ENCODE measurements around the gene MGLL.
"Not testable (repeated sequence)": the region's sequence is repeated elsewhere in the genome, so short reads cannot be mapped to it uniquely, and the experiment has no call there.

MGLL gene

DNA sequence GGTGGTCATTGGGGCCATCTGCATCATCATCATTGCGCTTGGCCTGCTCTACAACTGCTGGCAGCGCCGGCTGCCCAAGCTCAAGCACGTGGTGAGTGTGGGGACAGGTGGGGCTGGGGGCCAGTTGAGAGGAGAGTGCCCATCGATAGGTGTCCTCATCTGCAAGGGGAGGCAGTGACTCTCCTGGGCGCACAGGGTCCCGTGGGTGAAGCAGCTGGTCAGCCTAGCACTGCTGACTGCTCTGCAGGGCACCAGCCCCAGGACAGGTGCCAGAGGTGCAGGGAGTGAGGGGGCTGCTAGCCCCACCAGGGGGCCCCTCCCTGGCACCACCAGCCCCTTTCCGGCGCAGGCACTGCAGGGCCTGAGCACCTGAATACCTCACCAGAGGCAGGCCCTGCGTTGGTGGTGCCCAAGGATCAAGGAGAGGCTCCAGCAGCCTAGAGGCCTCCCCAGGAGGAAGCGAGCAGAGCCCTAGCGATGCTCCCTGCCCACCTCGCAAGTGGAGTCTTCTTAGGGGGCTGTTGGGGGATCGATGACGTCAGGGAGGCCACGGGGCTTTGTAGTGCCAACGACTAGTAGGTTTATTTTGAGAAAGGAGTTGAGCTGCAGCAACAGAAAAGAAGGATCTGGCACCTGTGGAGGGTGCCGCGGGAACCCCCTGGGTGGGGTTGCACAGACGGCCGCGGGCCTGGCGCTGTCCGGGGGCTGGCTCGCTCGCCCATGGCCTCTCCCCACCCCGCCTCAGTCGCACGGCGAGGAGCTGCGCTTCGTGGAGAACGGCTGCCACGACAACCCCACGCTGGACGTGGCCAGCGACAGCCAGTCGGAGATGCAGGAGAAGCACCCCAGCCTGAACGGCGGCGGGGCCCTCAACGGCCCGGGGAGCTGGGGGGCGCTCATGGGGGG is 150.5 kb downstream of the MGLL start:
- no peak for DNase-seq

DNA sequence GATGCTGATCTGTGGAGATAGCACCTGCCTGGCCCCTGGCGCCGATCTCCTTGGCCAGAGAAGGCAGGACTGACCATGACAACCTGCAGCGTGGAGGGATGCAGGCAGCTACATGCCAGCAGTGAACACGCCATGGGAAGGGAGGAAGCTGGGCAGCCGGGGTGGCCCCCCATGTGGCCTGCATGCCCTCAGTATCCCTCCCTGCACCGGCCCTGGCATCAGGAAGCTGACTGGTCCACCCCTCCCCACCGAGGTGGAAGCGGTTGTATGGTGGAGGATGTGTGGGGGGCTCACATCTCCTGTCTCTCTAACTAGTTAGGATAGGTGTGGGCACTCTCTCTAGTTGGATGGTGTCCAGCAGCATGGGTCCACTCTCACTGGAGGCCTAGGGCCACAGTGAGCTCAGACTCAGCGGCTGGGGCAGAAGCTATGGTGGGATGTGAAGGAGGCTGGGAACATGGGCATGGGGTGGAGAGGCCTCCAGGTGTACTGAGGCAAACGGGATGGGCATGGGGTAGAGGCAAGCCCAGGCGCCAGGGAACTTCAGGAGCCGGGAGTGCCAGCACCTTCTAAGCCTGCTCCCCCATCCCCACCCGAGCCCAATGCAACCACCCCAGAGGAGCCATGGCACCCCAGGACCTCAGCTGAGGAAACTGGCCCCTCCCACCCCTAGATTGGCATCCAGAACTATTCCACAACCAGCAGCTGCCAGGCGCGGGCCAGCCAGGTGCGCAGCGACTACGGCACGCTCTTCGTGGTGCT is 151.4 kb downstream of the MGLL start:
- no peak for DNase-seq

DNA sequence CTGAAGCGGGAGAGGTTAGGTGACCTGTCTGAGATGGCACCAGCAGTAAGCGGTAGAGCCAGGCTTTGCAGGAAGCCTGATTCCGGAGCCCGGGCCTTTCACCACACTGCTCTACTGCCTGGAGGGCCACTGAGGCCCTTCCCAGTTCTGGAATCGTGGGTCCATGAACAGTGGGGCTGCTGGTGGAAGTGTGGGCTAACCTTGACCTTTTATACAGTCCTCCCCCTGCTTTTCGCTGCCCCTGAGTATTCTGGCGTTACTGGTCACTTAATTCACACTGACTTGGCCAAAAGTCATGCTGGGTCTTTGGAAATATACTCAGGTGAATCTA is 152.1 kb downstream of the MGLL start:
- DNase-seq: no peak

DNA sequence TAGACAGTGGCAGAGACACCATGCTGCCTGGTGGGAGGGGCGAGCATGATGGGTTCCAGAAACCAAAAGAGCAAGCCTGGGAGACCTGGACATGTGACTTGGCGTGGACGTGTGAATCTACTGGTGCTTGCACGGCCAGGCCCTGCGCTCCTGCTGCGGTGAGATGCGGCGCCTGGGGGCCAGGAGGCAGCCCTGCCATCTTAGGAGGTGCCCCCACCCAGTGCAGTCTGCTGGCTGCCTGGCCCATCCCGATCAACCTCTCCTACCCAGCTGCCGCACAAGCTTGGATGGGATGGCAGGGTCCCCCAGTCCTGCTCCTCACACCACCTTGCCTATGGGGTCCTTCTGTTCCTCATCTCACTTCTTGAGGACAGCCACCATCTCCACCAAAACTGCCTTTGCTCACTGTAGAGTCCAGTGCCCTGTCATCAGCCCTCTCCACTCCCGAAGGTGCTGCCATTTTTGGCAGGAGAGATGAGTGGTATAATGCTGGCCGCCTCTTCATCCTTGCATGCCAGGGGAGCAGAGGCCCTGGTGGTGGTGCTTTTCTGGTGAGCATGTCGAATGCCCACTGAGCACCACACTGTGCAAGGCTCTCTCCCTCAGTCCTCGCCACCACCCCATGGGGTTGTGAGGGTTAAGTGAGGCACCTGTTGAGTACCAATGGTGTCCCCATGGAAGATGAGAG is 152.6 kb downstream of the MGLL start:
- no peak for DNase-seq

DNA sequence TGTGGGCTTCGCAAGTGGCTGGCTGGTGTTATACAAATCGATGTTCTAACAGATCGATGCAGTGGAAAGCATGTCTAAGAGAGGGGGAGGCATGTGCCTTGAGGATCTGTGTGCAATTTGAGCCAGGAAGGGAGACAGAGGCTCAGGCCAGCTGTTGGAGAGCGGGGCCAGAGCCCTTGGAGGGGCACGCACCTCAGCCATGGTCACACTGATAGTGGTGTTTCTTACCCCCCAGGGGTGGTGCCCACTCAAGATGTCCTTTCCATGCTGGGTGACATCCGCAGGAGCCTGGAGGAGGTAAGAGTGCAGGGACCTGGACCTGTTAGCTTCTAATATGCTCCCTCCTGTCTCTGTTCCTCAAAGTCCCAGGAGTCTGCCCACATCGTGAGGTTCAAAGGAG is 153.4 kb downstream of the MGLL start:
- no peak for DNase-seq

DNA sequence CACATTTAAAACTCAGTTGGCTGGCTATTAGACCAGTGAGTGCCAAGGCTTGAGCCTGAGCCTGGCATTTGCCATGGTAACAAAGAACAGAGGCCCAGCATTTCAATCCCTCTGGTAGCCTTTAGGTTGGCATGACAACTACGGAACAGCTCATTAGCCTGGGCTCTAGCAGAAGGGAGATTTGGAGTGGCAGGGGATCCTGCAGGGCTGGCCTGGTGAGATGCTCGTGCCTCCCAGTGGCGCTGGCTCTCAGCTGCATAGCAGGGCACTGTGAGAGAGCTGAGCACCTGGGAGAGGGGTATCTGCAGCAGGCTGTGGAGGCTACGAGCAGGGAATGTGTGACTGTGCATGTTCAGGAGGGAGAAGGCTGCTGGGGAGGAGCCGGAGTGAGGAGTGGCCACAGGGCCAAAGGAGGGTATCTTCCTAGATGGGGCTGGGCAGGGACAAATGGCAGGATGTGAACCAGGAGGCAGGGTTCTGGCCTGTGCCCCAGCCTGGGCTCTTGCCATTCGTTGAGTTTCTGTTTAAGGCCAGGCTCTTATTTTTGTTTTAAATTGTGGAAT is 155.1 kb downstream of the MGLL start:
- no peak for DNase-seq

DNA sequence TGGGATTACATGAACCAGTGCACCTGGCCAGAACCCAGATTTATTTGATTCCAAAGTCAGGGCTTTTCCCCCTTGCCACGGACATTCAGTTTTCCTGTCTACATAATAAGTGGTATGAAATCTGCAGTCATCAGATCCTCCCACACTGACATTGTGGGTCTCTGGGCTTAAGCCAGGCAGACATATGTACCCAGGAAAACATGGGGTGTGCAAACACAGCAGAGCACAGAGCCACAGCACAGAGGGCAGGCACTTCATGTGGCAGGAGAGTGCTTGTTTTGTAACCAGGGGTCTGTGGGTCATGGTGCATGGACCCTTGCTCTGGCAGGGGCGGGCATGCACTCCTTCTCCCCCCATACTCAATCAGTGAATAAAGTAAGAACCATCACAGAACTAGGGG is 155.6 kb downstream of the MGLL start:
- no peak for DNase-seq

DNA sequence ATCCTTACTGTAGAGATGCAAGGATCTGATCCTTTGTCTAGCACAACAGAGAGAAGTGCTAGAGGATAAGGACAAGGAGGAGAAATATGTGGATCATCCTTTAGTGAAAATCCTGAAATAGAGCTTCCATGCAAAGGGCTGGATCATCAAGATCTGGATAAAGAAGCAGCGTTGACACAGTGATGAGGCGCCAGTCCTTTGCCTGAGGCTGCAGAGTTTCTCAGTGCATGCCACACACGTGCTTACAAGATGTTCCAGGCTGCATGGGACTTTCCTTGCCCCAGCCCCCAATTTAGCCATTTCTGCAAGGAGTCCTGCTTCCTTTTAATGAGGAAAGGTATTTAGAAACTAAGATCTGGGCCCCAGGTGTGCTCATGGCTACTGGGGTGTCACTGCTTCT is 156.7 kb downstream of the MGLL start:
- no peak for DNase-seq

DNA sequence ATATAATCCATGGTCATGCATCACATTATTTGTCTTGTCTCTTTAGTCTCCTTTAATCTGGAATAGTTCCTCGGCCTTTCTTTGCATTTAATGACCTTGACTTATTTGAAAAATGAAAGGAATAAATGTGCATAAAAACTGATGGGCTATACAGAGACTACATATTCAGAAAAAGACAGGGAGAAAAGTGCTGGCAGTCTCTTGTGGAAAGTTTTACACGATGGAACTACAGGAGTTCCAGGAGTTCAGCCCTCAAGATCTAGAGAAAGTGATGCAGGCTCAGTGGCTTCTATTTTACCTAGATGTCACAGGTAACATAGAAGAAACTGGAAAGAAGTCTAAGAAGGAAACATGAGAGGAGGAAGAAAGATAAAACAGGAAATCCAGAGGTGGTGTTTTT is 157.2 kb downstream of the MGLL start:
- no peak for DNase-seq

DNA sequence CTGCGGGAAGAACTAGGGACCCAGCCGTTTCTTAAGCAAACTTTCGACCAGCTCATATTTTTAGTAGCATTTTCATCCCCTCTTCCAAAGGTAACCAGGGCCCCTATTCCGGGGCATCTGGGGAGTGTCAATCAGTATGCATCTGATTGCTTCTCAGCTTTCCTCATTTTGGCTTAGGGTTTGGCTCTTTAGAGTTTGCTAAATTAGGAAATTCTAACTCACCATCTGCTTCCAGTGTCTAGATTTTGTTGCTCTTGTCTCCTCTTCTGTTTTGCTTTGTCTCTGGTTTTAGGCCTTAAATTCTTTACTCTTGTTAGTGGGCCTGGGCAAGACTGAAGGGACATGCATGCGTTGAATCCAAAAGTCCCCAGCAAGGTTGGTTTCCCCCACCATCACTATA is 159.2 kb downstream of the MGLL start:
- DNase-seq: no peak

DNA sequence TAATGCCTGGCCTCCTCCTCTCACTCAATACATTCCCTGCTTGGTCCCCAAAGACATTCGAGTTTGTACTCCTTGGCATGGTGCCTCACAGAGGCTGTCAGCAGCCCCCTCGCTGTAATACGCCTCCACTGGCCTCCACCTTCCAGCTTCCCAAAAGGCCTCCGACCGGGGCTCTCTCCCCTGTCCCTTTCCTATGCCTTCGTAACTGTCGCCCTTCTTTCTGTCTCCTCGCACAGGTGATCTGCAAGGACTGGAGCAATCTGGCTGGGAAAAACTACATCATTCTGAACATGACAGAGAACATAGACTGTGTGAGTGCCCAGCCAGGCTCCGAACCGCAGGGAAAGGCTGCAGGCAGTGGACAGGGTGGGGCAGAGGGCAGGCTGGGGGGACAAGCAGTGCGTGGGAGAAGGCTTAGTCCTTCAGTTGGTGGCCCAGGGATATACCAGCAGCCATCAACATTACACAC is 160.3 kb downstream of the MGLL start:
- DNase-seq: no peak

DNA sequence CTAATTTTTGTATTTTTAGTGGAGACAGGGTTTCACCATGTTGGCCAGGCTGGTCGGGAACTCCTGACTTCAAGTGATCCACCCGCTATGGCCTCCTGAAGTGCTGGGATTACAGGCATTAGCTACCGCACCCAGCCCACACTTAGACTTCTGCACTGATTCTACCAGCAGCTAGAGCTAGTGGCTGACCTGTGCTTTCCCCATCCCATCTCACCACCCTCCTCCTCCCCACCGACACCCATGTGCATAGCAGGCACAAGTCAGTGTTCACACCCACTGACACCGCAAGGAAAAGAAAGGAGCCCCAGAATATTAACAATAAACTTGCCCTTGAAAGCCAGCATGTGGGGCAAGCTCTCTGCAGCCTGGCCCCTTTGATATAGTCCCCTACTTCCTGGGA is 160.7 kb downstream of the MGLL start:
- no peak for DNase-seq

DNA sequence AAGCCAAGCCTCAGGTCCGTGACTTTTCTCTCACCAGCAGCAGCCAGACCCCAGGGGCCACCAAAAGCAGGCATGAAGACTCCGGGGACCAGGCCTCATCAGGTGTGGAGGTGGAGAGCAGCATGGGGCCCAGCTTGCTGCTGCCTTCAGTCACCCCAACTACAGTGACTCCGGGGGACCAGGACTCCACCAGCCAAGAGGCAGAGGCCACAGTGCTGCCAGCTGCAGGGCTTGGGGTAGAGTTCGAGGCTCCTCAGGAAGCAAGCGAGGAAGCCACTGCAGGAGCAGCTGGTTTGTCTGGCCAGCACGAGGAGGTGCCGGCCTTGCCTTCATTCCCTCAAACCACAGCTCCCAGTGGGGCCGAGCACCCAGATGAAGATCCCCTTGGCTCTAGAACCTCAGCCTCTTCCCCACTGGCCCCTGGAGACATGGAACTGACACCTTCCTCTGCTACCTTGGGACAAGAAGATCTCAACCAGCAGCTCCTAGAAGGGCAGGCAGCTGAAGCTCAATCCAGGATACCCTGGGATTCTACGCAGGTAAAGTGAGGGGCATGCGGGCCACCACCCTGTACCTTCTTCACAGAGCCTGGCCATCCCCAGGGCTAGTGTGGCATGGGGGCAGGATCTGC is 161.6 kb downstream of the MGLL start:
- DNase-seq: no peak

DNA sequence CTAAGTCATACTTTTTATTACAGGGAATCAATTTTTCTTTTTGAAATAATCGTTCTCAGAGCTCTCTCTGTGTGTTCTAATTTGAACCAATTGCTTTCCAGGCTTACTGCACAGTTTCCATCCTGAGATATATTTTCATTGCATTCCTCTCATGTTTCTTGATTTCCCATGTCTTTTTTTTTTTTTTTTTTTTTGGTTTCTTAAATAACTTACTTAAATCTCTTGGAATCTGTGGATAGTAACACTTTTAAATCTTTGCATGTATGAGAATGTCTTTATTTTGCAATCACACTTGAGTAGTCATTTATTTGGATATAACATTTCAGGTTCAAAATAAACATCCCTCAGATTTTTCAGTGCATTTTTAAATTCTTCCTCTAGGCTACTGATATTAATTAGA is 164.1 kb downstream of the MGLL start:
- DNase-seq: peak; percentile 31

DNA sequence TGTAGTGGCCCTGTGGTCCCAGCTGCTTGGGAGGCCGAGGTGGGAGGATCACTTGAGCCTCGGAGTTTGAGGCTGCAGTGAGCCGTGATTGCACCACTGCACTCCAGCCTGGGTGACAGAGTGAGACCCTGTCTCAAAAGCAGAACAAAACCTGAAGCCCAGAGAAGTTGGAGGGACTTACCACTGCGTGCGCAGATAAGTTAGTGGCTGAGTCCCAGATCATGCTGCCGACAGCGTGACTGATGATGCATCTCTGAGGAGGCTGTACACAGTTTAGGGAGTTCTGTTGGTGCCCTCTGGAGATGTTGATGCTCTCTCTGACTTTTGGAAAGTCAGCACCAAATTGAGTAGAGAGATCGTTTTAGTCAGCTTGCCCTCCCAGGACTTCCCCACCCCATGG is 165.4 kb downstream of the MGLL start:
- no peak for DNase-seq

DNA sequence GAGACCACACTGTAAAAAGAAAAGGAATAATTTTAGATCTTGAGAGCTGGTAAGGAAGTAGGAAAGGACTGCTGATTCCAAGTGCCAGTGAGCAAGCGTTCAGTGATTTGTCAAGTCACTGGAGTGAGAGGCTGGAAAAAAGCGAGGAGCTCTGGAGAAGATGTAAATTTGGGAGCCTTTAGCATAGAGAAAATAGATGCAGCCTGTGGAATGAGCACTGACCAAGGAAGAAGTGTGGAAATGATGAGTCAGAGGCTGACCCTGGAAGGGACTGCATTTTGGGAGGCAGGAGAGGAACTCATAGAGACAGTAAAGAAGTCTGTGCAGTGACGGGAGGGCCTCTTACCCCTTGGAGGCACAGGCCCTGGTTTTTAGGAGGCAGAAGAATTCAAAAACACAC is 166.7 kb downstream of the MGLL start:
- DNase-seq: peak; percentile 53

DNA sequence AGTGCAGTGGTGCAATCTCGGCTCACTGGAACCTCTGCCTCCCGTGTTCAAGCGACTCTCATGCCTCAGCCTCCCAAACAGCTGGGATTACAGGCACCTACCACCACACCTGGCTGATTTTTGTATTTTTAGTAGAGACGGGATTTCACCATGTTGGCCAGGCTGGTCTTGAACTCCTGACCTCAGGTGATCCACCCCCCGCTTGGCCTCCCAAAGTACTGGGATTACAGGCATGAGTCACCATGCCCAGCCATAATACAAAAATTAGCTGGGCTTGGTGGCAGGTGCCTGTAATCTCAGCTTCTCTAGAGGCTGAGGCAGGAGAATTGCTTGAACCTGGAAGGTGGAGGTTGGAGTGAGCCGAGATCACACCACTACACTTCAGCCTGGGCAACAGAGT is 167.3 kb downstream of the MGLL start:
- DNase-seq: not testable (repeated sequence)

DNA sequence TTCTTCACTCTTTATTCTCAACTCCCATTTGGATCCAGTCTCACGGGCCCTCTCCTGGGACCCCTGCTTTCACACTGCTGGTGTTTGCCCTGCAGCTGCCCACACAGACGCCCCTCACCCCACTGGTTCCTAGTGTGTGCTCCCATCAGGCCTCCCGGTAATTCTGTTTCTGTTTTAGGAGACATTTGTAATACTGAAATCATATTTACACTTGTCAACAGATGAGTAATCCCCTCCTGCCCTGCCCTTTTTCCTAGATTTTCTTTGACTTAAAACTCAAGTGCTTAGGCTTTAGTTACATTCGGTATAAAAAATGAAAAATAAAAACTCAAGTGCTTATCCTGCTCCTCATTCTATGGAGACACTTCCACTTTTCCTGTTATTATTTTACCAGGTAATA is 167.9 kb downstream of the MGLL start:
- no peak for DNase-seq

DNA sequence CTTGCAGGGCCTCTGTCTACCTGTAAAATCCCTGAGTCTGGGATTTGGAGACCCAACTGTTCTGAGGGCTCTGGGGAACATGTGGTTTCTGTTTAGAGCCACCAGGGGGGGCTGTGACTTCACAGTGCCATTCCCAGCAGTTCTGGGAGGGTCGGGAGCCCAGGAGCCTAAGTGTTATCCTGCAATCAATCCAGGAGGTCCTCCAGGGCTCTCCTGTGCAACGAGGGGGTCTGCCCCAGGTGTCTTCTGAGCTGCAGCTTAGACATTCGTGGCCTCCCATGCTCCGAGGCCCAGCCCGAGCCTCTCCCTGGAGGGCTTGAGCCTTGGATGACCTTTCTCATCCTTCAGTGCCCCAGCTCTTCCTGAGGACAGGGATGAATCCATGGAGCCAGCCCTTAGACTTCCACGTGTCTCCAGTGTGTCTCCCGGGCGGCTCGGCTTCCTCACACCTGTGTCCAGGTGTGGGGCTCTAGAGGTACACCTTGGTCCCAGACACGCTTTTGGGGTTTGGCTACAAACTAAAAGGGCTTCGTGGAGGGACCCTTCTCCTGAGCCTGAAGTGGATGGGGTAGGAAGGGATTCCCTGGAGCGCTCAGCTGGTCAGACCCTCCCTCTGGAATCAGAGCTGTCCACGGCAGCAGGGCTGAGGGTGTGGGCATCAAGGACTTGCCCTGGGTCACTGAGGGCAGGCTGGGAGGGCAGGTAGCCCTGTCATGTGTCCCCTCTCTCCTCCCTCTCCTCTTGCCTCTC is 169.9 kb downstream of the MGLL start:
- DNase-seq: peak; percentile 58

DNA sequence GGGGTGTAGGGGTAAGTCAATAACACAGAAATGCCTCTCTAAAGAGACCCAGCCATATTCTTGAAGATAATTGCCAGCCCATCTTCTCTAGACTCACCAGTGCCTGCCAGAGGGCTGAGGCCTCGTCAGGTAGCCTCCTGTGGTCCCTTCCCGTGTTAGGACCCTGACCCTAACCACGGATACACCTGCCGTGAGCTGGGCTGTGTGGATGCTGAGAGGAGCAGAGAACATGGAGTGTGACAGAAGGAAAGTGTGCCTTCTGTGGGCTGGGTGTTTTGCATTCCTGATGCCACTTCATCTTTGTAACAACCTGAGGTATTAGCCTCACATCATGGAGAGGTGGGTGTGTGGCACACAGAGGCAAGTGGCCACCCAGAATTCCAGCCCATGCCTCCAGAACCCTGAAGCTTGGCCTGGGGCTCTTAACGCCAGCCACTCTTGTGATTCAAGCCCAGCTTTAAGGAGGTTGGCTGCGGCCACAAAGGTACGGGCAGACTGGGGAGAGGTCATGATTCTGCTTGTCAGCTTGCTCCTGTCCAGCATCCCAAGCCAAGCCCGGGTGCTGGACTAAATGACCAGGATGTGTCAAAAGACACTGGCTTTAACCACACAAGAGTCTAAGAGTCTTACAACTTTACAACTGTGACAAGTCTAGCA is 170.7 kb downstream of the MGLL start:
- DNase-seq: no peak

DNA sequence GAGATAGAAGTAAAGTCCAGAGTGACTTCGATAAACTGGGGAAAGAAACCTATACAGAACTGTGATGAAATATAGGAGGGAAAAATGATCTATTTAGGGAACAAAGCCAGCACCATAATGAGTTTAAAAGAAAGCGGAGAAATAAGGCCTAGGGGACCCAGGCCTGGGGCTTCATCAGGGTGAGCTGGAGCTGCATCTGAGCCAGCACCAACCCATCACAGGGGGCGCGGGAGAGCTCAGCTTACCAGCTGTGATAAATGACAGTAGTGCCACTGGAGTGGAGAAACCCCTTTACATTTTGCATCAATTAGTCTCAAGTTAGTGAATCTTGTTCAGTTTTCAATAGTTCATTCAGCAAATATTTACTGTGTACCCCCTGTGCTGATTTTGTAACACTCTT is 172.1 kb downstream of the MGLL start:
- DNase-seq: no peak

DNA sequence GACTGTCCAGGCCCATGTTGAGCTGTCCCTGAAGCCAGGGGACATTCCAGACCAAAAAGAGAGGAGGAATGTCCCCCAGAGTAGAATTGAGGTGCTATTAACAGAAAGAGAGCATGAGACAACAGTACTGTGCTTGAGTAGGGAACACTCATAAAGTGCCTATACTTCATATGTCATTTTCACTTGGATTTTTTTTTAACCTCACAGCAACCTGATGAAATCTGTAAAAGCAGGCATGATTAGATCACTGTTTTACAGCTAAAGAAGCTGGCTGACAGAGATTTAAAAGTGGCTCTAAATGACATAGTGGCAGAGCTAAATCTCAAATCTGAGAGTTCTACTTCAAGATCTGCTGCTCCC is 174.5 kb downstream of the MGLL start:
- DNase-seq: no peak

All from fibroblast of skin of right quadriceps (primary cell).